ENCODE data around the gene TCL1A. TPM values are rescaled to one million over a fixed set of nuclear protein-coding genes. Genes with fewer than 3 reads are reported as not detected.

The TCL1A gene
- total RNA-seq, 1 donor from 2014 or later: not detected

- H3K27me3 ChIP-seq: no peaks in the 10 kb centered on the region
- no peaks in the 10 kb centered on the region for H3K79me2 ChIP-seq (ENCODE audit: low read depth)
- no peak overlapping the region for H3K4me3 Mint-ChIP-seq
- H3K36me3 ChIP-seq: no peaks in the 10 kb centered on the region
- no peaks in the 10 kb centered on the region for H3F3A ChIP-seq (ENCODE audit: low read depth)
- H3K4me1 ChIP-seq: peaks cover 7% of the 10 kb centered on the region
- no peak for DNase-seq (ENCODE audit: low spot score)
- no peak overlapping the region for H3K4me2 ChIP-seq
- no peak overlapping the region for H3K4me3 ChIP-seq
- H3K27me3 Mint-ChIP-seq (ENCODE audit: insufficient read depth, low read depth): no peaks in the 10 kb centered on the region
- H3K9ac ChIP-seq: no peak overlapping the region
- H3K9me3 ChIP-seq (ENCODE audit: low read depth): no peaks in the 10 kb centered on the region
- TF ChIP-seq EZH2 (IDR thresholded peaks at IDR 0.05): no peak
- TF ChIP-seq CTCF (IDR thresholded peaks at IDR 0.05): no peak
- TF ChIP-seq EZH2phosphoT487 (IDR thresholded peaks at IDR 0.05): no peak
- H3K27ac ChIP-seq: no peak overlapping the region
- H4K20me1 ChIP-seq (ENCODE audit: low read depth): no peaks in the 10 kb centered on the region
- H3K9me3 Mint-ChIP-seq: no peaks in the 10 kb centered on the region
- H2AFZ ChIP-seq (replicated peaks): no peak overlapping the region
- H3K36me3 Mint-ChIP-seq: no peaks in the 10 kb centered on the region
- H3K4me1 Mint-ChIP-seq: peaks cover 7% of the 10 kb centered on the region
- H3K27ac Mint-ChIP-seq: no peak overlapping the region
Observed at GRCh38 chr14:95759941-95760340, 46.0 kb upstream of the TCL1A start.

- Histone ChIP-seq H3F3A (ENCODE audit: low read depth) (no peaks in the 10 kb centered on the region), H4K20me1 (ENCODE audit: low read depth) (no peaks in the 10 kb centered on the region), H3K79me2 (ENCODE audit: low read depth) (no peaks in the 10 kb centered on the region), H3K9ac (no peak overlapping the region), H3K4me3 (no peak overlapping the region), H2AFZ (replicated peaks) (no peak overlapping the region), H3K36me3 (no peaks in the 10 kb centered on the region), H3K27me3 (no peaks in the 10 kb centered on the region), H3K9me3 (ENCODE audit: low read depth) (no peaks in the 10 kb centered on the region), H3K4me1 (peaks cover 7% of the 10 kb centered on the region), H3K4me2 (no peak overlapping the region), H3K27ac (no peak overlapping the region)
- no peak overlapping the region for H3K4me3 Mint-ChIP-seq
- no peaks in the 10 kb centered on the region for H3K9me3 Mint-ChIP-seq
- H3K36me3 Mint-ChIP-seq: no peaks in the 10 kb centered on the region
- peaks cover 7% of the 10 kb centered on the region for H3K4me1 Mint-ChIP-seq
- DNase-seq (ENCODE audit: low spot score): no peak
- TF ChIP-seq CTCF (IDR thresholded peaks at IDR 0.05) (no peak), EZH2 (IDR thresholded peaks at IDR 0.05) (no peak), EZH2phosphoT487 (IDR thresholded peaks at IDR 0.05) (no peak)
- no peaks in the 10 kb centered on the region for H3K27me3 Mint-ChIP-seq (ENCODE audit: insufficient read depth, low read depth)
- H3K27ac Mint-ChIP-seq: no peak overlapping the region
Observed at GRCh38 chr14:95758331-95758730, 44.4 kb upstream of the TCL1A start.

GRCh38 chr14:95756751-95757150, 42.8 kb upstream of the TCL1A start:
- Histone ChIP-seq H3K79me2 (ENCODE audit: low read depth) (no peaks in the 10 kb centered on the region), H4K20me1 (ENCODE audit: low read depth) (no peaks in the 10 kb centered on the region), H2AFZ (replicated peaks) (no peak overlapping the region), H3K9me3 (ENCODE audit: low read depth) (no peaks in the 10 kb centered on the region), H3F3A (ENCODE audit: low read depth) (no peaks in the 10 kb centered on the region), H3K4me2 (no peak overlapping the region), H3K4me3 (no peak overlapping the region), H3K27me3 (no peaks in the 10 kb centered on the region), H3K27ac (no peak overlapping the region), H3K36me3 (no peaks in the 10 kb centered on the region), H3K4me1 (peaks cover 5% of the 10 kb centered on the region), H3K9ac (no peak overlapping the region)
- no peak for DNase-seq (ENCODE audit: low spot score)
- Mint-ChIP-seq H3K4me3 (no peak overlapping the region), H3K9me3 (no peaks in the 10 kb centered on the region), H3K36me3 (no peaks in the 10 kb centered on the region), H3K27me3 (ENCODE audit: insufficient read depth, low read depth) (no peaks in the 10 kb centered on the region), H3K4me1 (peaks cover 10% of the 10 kb centered on the region), H3K27ac (no peak overlapping the region)
- TF ChIP-seq EZH2 (IDR thresholded peaks at IDR 0.05): no peak
- no peak for TF ChIP-seq CTCF (IDR thresholded peaks at IDR 0.05)
- no peak for TF ChIP-seq EZH2phosphoT487 (IDR thresholded peaks at IDR 0.05)

Data from neural progenitor cell (in vitro differentiated cells).